OCI-LY3 (cell line): ENCODE results near the gene ARL17B.
"Not testable (repeated sequence)": the region's sequence is repeated elsewhere in the genome, so short reads cannot be mapped to it uniquely, and the experiment has no call there.

Source experiments
- H2AFZ ChIP-seq: fragments of 200-600, 300-600 bp; shearing (Covaris generic); 2 replicates; pipeline ENCODE4 v1.6.0; 2014; ENCODE audit warnings: antibody characterized with exemption, low read depth, low read length
- H3K27ac ChIP-seq: fragments of 200-600, 300-600 bp; sonication (generic); 2 replicates; pipeline ENCODE4 v1.5.1; 2014; ENCODE audit warnings: mild to moderate bottlenecking, low read length, moderate library complexity, mixed read lengths
- H3K27me3 ChIP-seq: fragments of 200-600, 300-600 bp; sonication (generic); 2 replicates; pipeline ENCODE4 v1.6.1; 2014; ENCODE audit warnings: low read depth, low read length, mixed read lengths
- H3K36me3 ChIP-seq: fragments of 200-600, 300-600 bp; sonication (generic); replicated peaks from 2 replicates; pipeline ENCODE3; 2014; ENCODE audit warnings: low read depth, low read length, mixed read lengths
- H3K4me1 ChIP-seq: fragments of 300-600, 200-600 bp; sonication (generic); 2 replicates; pipeline ENCODE4 v1.6.1; 2014; ENCODE audit warnings: low read length, mixed read lengths
- H3K4me2 ChIP-seq: fragments of 200-600, 300-600 bp; sonication (generic); 2 replicates; pipeline ENCODE4 v1.6.1; 2014; ENCODE audit warnings: low read length, mixed read lengths
- H3K4me3 ChIP-seq: fragments of 300-600, 200-600 bp; sonication (generic); 2 replicates; pipeline ENCODE4 v1.5.1; 2014; ENCODE audit warnings: antibody characterized with exemption, mild to moderate bottlenecking, low read length, moderate library complexity
- H3K79me2 ChIP-seq: fragments of 300-600, 200-600 bp; shearing (Covaris generic); 2 replicates; pipeline ENCODE4 v1.6.1; 2014; ENCODE audit warnings: mild to moderate bottlenecking, low read length, mixed read lengths
- H3K9ac ChIP-seq: fragments of 300-600, 200-600 bp; shearing (Covaris generic); 2 replicates; pipeline ENCODE4 v1.6.0; 2014; ENCODE audit warnings: mild to moderate bottlenecking, low read length, moderate library complexity
- H3K9me3 ChIP-seq: fragments of 200-600, 300-600 bp; shearing (Covaris generic); 2 replicates; pipeline ENCODE4 v1.6.1; 2014; ENCODE audit warnings: low read length, mixed read lengths; ENCODE audit not compliant: insufficient read depth
- H4K20me1 ChIP-seq: fragments of 200-600, 300-600 bp; sonication (generic); 2 replicates; pipeline ENCODE4 v1.6.1; 2016; ENCODE audit warnings: low read length, mixed read lengths; ENCODE audit not compliant: insufficient read depth
- TF ChIP-seq, protein P1 (sequence below): fragments of 200-600, 300-600 bp; sonication (generic); IDR thresholded peaks from 2 replicates; pipeline ENCODE4 v1.5.1; 2014; ENCODE audit warnings: antibody characterized with exemption, low read length, low read depth

Gene ARL17B

DNA sequence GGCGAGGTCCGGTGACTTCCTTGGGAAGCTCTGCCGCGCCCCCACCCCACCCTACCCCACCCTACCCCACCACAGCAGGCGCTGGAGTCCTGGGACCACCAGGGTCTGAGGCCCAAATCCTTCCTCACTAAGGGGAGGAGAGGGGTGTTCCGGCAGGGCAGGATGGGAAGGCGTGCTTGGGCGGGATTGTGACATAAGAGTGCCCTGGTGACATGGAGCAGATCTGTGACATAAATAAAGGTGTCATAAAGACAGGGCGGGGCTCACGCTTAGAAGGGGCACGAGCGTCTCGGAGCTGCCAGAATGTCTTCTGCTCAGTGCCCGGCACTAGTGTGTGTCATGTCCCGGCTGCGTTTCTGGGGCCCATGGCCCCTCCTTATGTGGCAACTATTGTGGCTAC, 66.7 kb downstream of the ARL17B start, which contains the start of gene LRRC37A:
Gene LRRC37A (plus strand): TSS at position 301 of the 400 bp plus-strand sequence. CDS start 3 bp downstream, at position 304.
- H3K36me3 ChIP-seq, H3K27ac ChIP-seq, H3K9me3 ChIP-seq, H3K79me2 ChIP-seq, H3K4me3 ChIP-seq, H3K4me2 ChIP-seq, H2AFZ ChIP-seq, H4K20me1 ChIP-seq, H3K27me3 ChIP-seq, H3K9ac ChIP-seq: not testable (repeated sequence)
- H3K4me1 ChIP-seq: peaks cover 18% of the 10 kb centered on the region

DNA sequence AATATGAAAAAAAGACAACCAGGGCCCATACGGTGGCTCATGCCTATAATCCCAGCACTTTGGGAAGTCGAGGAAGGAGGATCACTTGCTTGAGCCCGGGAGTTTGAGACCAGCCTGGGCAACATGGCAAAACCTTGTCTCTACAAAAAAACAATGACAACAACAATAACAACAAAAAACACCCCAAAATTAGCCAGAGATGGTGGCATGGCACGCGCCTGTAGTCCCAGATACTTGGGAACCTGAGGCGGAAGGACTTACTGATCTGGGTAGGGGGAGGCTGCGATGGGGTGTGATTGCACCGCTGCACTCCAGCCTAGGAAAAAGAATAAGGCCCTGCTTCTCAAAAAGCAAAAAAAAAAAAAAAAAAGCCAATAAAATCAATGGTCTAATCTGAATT, 69.9 kb downstream of the ARL17B start:
- Histone ChIP-seq H3K4me2 (peak overlapping the region; percentile 75), H3K4me1 (peaks cover 25% of the 10 kb centered on the region), H3K27ac (peak overlapping the region; percentile 96), H3K4me3 (peak overlapping the region; percentile 63), H3K9ac (peak overlapping the region; percentile 74)
- not testable (repeated sequence) for H3K79me2 ChIP-seq, H2AFZ ChIP-seq, H3K27me3 ChIP-seq, H3K36me3 ChIP-seq, H4K20me1 ChIP-seq, H3K9me3 ChIP-seq

DNA sequence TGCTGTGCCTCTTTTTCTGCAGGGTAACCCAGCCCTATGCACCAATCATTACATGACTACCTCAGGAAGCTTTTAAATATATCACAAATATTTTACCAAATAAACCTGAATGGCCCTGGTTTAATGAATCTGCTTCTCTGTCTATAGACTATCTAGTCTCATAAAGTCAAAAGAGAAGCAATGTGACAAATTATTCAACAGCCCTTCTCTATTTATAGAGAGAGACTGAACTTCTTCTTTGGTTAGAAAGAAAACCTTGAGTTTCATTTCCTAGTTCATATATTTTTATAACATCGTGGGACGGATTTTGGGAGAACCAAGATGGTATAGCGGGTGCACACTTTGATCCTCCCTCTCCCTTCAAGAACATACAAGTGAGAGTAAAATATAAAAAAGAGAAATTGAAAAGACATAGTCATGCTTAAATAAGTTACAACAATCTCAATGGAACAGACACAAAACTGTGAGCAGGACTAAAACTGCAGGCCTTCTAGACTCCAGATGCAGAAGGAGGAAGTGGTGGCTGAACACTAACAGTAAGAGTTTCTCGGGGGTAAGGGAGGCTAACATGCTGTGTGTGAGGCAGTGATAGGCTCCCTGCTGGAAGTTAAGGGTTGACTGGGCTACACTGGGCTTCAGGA, 70.5 kb downstream of the ARL17B start:
- Histone ChIP-seq H3K27ac (peak overlapping the region; percentile 96), H3K4me1 (peaks cover 25% of the 10 kb centered on the region), H3K9ac (peak overlapping the region; percentile 74), H3K4me3 (peak overlapping the region; percentile 63), H3K4me2 (peak overlapping the region; percentile 75)
- not testable (repeated sequence) for H3K79me2 ChIP-seq, H3K9me3 ChIP-seq, H3K36me3 ChIP-seq, H4K20me1 ChIP-seq, H3K27me3 ChIP-seq, H2AFZ ChIP-seq

DNA sequence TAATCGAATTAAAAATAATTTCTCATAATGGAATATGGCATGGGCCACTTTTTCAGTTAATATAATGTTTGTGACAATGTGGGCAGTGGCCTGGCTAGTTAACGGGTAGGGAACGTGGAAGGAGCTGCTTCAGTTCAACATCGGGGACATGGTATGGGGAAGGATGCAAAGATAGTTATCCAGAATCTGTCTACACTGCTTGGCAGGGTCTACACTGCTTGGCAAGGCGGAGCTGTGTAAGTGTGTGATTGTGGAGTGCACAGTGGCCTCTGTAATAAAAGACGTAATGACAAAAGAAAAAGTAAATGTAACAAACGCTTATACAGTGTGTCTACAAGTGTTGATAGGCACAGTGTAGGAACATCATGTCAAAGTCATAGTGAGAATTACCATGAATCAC, 74.0 kb downstream of the ARL17B start:
- H3K79me2 ChIP-seq, H3K9ac ChIP-seq, H3K27ac ChIP-seq, H3K4me2 ChIP-seq, H3K9me3 ChIP-seq, H4K20me1 ChIP-seq, H3K4me3 ChIP-seq, H2AFZ ChIP-seq, H3K27me3 ChIP-seq, H3K36me3 ChIP-seq: not testable (repeated sequence)
- peaks cover 25% of the 10 kb centered on the region for H3K4me1 ChIP-seq

DNA sequence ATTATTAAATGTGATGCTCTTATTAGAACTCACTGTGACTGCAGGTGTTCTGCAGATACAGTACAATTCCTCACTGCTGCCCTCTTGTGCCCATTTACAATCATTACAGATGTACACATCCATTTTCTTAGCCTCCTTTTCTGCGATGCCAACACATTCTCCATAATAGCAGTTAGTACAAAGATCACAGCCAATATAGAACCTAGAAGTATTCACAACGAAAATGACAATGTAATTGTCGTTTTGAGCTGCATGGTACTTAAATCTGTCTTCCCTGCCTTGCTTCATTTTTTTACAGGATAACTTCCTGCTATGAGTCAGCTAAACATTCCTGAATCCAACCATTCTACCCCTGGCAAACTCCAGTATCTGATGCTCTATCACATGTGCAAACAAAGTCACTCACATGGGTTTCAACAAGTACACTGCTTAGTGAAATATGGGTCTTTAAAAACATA, 74.8 kb downstream of the ARL17B start:
- not testable (repeated sequence) for H3K9ac ChIP-seq, H3K27ac ChIP-seq, H3K36me3 ChIP-seq, H3K4me3 ChIP-seq, H4K20me1 ChIP-seq, H3K27me3 ChIP-seq, H3K79me2 ChIP-seq, H3K9me3 ChIP-seq
- H2AFZ ChIP-seq: peak overlapping the region; percentile 45; the same call in 1 of the 2 replicates
- TF ChIP-seq, protein P1, sequence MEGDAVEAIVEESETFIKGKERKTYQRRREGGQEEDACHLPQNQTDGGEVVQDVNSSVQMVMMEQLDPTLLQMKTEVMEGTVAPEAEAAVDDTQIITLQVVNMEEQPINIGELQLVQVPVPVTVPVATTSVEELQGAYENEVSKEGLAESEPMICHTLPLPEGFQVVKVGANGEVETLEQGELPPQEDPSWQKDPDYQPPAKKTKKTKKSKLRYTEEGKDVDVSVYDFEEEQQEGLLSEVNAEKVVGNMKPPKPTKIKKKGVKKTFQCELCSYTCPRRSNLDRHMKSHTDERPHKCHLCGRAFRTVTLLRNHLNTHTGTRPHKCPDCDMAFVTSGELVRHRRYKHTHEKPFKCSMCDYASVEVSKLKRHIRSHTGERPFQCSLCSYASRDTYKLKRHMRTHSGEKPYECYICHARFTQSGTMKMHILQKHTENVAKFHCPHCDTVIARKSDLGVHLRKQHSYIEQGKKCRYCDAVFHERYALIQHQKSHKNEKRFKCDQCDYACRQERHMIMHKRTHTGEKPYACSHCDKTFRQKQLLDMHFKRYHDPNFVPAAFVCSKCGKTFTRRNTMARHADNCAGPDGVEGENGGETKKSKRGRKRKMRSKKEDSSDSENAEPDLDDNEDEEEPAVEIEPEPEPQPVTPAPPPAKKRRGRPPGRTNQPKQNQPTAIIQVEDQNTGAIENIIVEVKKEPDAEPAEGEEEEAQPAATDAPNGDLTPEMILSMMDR: peak; percentile 55
- H3K4me2 ChIP-seq: peak overlapping the region; percentile 36
- peaks cover 24% of the 10 kb centered on the region for H3K4me1 ChIP-seq

DNA sequence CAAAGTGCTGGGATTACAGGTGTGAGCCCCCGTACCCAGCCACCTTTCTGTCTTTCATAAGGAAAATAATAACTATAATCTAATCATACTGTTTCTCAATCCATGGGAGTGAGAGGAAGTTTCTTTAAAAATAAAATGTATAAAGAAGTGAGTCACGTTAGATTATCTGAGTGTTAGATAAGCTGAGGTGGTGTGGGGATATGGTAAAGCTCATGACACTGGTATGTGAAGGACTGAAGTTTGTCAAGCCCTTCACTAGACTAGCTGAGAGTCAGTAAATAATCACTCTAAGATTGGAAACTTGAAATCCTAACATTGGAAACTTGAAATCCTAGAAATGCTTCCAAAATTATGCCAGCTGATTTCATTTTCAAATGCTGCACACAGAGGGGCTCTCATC, 76.1 kb downstream of the ARL17B start:
- not testable (repeated sequence) for H3K9ac ChIP-seq, H3K9me3 ChIP-seq, H2AFZ ChIP-seq, H3K4me2 ChIP-seq, H3K79me2 ChIP-seq, H3K4me3 ChIP-seq, H3K27ac ChIP-seq, H4K20me1 ChIP-seq, H3K27me3 ChIP-seq, H3K36me3 ChIP-seq
- peaks cover 13% of the 10 kb centered on the region for H3K4me1 ChIP-seq

DNA sequence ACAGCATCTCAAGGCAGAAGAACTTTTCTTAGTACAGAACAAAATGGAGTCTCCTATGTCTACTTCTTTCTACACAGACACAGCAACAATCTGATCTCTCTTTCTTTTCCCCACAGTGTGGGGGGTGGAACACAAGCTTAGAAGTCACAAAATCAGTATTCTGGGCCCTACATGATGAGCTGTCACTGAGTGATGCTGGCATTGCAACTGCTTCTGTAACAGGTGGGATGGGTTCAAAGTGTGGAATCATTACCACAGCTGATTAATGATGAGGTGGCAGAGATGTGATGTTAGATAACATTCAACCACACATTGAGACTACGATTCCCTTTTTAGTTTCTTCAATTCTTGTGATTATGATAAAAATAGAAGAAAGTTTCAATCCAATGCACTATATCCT, 77.1 kb downstream of the ARL17B start:
- not testable (repeated sequence) for H3K27ac ChIP-seq, H3K27me3 ChIP-seq, H4K20me1 ChIP-seq, H3K9me3 ChIP-seq, H2AFZ ChIP-seq, H3K9ac ChIP-seq, H3K4me1 ChIP-seq, H3K4me2 ChIP-seq, H3K79me2 ChIP-seq, H3K4me3 ChIP-seq, H3K36me3 ChIP-seq

DNA sequence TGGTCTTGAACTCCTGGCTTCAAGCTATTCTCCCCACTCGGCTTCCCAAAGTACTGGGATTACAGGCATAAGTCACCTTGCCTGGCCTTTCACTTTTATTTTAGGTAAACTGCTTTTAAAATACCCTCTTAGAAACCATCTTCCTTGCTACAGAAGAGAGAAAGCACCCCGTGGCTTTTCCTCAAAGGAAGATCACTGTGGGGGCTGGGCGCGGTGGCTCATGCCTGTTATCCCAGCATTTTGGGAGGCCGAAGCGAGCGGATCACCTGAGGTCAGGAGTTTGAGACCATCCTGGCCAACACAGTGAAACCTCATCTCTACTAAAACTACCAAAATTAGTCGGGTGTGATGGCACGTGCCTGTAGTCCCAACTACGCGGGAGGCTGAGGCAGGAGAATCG, 78.9 kb downstream of the ARL17B start:
- H3K36me3 ChIP-seq, H4K20me1 ChIP-seq, H3K4me3 ChIP-seq, H3K9me3 ChIP-seq, H3K4me1 ChIP-seq, H2AFZ ChIP-seq, H3K9ac ChIP-seq, H3K4me2 ChIP-seq, H3K27me3 ChIP-seq, H3K79me2 ChIP-seq, H3K27ac ChIP-seq: not testable (repeated sequence)

DNA sequence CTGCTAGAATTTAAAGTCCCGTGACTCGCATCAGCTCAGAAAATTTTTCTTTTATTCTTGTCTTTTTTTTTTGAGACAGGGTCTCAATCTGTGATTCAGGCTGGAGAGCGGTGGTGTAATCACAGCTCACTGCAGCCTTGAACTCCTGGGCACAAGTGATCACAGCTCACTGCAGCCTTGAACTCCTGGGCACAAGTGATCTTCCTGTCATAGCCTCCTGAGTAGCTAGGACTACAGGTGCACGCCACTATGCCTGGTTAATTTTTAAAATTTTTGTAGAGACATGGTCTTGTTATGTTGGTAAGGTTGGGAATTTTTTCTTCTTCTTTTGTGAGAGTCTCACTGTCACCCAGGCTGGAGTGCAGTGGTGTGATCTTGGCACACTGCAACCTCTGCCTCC, 80.2 kb downstream of the ARL17B start:
- not testable (repeated sequence) for H3K9ac ChIP-seq, H3K4me3 ChIP-seq, H3K27ac ChIP-seq, H3K79me2 ChIP-seq, H3K27me3 ChIP-seq, H3K36me3 ChIP-seq, H4K20me1 ChIP-seq, H3K4me1 ChIP-seq, H3K9me3 ChIP-seq, H2AFZ ChIP-seq, H3K4me2 ChIP-seq
